Posterior cingulate gyrus (tissue), 11 donors: Measurements from ENCODE around the gene GNG4.
A peak's percentile ranks its signal among the peaks of the same experiment; 100 is the strongest.
"Not testable (repeated sequence)": the region's sequence is repeated elsewhere in the genome, so short reads cannot be mapped to it uniquely, and the experiment has no call there.

Source experiments
- DNase-seq, 10 donors: peaks; one replicate each; pipeline versions ENCODE4 v3.0.0 to v3.0.0-alpha.2; 2020 to 2021; ENCODE audit warnings: mixed read lengths in 3 of 10
- intact Hi-C: fragments of 100-400 bp; cut with DNase I; formaldehyde crosslinking; loops from one replicate; pipeline ENCODE4 v1.15.1; 2023

GNG4 gene

DNA sequence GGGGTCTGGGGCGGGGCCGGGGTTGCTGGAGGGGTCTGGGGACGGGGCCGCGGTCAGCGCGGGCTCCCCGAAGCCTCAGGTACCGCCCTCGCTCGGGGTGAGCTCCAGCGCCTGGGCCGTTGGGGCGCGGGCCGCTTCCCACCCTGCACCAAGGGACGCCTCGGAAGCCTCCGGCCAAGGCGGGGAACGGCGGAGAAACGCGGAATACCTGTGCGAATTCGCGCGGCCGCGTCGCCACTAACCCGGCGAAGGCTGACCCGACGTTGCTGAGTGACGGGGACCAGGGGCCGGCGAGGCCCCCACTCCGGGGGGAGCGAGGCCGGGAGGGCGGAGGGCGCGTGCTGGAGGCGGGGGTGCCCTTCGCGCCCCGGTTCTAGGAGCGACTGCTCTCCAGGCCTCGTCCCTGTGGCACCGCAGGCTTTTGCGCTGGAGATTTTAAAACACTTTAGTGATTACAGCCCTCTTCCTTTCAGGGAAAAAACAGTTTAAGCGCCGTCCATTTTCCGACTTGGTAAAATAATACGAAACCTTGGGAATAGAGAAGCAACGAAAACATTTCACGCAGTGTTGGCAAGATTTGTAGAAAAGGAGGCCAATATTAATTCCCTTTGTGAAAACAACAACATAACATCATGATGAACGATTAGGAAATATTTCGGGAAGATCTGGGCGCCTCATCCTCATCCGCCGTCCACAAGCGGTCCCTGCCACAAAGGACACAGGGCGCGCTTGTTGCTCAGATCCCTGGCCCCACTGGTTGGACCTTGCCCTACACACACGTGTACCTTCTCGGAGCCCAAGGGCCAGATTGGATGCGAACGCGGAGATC is 971 bp upstream of the GNG4 start:
- DNase-seq = peak in 1 of 10 donors; percentile 86
- intact Hi-C loops = no loop called here

DNA sequence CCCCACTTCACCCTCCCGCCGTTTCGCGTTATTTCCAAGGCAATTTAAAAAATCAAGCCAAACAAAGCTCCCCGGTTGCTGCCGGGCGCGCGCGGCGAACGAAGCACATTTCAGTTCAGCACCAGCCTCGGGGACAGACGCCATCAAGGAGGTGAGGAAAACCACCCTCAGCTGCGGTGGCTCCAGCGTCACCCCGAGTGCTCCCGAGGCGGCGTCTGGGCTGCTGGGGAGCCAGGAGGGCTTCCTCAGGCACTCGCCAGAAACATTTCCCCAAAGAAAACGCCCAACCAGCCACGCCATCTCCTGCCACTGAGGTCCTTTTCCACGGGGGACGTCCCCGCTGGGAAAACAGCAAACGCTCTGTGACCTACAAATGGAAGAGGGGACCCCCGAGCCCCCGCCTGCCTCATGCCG is 623 bp downstream of the GNG4 start:
- intact Hi-C loops = loop anchor here (10.0 kb wide), 1 partner anchor 134 kb away; no protein-coding TSS in a partner anchor
- DNase-seq = peak in 4 of 10 donors; percentile 20 to 83 (median 54)

DNA sequence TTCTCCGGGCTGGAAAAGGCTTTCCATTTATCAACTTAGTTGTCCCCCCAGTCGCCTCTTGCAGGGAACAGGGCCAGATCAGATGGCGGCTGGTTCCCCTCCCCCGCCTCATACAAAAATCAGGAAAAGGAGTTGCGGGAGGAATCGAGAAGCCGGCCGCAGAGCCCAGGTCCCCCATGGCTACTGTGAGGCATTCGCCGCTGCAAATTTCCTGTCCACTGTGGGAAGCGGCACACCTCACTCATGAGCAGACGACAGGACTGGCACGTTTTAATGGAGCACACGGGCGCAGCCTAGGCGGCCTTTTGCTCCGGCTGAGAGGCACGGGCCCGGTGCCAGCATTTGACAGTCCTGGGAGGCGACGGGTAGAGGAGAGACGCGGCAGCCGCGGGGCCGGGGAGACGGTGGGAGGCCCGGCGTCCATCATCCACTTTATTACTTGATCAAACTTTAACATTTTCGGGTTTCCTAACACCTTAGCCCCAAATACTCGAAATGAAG is 1.1 kb downstream of the GNG4 start:
- intact Hi-C loops = loop anchor here (10.0 kb wide), 1 partner anchor 134 kb away; no protein-coding TSS in a partner anchor
- DNase-seq = peak in 2 of 10 donors; percentile 17 to 86

DNA sequence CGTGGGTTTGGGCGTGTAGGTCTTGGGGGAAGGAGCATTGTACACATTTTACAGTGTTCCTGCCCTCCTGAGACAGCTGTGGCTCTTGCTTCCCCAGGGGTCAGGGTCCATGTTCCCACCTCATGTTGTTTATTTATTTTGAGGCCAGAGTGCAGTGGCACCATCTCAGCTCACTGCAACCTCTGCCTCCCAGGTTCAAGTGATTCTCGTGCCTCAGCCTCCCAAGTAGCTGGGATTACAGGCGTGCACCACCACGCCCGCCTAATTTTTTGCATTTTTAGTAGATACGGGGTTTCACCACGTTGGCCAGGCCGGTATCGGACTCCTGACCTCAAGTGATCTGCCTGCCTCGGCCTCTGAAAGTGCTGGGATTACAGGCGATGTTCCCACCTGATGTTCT is 2.0 kb downstream of the GNG4 start:
- intact Hi-C loops = loop anchor here (10.0 kb wide), 1 partner anchor 133 kb away; no protein-coding TSS in a partner anchor
- not testable (repeated sequence) for DNase-seq

DNA sequence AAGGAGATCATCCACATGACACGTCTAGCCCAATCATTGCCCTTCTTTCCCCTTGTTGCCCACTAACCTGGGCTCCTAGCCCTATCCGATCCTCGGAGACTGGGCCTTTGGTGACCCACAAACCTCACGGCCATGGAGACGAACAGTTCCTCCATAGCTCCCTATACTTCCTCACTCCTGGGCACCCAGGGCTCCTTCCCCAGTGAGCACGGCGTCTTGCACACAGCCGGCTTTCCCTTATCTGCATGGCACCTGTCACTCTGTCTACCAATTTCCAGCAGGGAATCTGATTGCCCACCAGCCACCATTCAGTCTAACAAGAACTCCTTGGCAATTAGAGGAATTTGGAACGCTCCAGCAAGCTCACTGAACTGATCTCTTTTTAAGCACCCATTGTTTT is 3.1 kb downstream of the GNG4 start:
- DNase-seq = peak in 1 of 10 donors; percentile 73
- intact Hi-C loops = loop anchor here (10.0 kb wide), 1 partner anchor 132 kb away; no protein-coding TSS in a partner anchor

DNA sequence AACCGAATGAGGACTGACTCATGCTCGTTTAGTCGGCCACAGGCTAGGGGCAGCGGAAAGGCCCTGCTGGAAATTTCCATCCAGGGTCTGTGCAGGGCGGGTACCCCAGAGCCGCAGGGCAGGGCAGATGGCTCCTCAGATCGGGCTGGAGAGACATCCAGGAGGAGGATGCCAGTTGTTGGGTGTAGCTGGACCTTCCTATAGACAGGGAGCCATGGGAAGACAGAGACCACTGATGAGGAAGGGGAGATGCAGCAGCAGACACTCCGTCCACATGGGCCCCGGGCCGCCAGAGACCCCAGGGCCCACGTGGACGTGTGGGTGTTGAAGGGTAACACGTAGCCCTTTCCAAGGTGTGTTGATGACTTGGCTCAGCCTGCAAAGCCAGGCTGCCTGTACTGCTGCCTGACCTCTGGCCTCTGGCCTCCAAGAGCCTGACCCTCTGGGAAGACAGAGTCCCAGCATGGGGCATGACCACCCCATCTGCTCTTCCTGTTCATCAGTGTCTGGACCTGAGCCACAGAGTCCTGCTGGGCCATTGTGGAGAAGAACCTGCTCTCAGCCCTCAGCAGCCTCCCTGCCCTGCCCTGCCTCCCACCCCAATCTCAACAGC is 4.8 kb downstream of the GNG4 start:
- no peak for DNase-seq
- intact Hi-C loops = loop anchor here (10.0 kb wide), 1 partner anchor 130 kb away; no protein-coding TSS in a partner anchor

DNA sequence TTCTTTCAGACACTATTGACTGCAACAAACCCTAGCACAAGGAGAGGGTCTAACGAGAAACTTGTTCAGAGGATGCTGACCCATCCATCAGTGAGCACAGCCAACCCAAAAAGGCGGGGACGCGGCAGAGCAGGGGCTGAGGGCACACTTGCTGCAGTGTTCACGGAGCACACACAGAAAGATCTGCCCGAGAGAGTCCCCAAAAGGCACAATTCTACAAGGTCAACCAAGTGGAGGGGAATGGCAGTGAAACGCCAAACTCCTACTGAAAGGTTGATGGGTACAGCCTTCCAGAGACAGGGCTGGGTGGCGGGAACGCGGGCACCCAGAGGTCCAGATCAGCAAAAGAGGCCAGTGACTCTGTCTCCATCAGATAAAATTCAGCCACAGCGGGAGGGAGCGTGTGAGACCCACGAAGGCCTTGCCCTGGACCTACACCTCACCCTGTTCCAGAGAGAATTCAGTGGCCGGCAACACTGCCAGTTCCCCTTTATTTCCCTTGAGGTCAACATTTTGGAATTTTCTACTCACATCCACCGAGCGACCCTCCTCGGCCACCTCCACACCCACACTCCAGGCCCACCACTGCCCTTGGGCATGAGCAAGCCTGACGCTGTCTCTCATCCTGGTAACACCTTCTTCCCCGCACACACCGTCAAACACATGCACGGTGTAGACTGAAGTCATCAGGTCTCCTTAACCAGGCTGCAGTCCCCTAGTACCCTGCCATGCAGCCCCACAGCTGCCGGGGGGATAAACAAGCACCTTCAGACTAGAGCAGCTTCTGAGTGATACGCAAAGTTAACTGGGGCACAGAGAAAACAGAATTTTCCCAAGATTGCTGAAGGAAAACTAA is 5.5 kb downstream of the GNG4 start:
- no peak for DNase-seq
- intact Hi-C loops = loop anchor here (10.0 kb wide), 1 partner anchor 129 kb away; no protein-coding TSS in a partner anchor

DNA sequence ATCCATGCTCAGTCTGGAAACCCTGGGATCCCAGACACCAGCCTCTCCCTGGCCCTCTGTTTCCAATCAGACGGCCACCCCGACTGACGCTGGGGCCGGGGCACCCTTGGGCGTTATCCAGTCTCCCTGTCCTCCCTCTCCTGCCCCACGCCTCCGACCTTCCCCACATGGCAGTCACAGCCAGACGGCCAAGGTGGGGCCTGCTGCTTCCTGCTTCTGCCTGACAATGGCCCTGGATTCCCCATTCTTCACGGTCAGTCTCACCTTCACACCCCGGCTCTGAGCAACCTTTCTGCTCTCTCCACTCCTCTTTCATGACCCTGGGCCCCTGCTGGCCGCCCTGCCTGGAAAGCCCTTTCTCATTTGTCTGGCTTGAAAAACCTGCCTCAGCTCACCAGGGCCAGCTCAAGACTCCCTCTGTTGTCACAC is 6.6 kb downstream of the GNG4 start:
- peak in 1 of 10 donors; percentile 78 for DNase-seq
- intact Hi-C loops = loop anchor here (10.0 kb wide), 1 partner anchor 128 kb away; no protein-coding TSS in a partner anchor

DNA sequence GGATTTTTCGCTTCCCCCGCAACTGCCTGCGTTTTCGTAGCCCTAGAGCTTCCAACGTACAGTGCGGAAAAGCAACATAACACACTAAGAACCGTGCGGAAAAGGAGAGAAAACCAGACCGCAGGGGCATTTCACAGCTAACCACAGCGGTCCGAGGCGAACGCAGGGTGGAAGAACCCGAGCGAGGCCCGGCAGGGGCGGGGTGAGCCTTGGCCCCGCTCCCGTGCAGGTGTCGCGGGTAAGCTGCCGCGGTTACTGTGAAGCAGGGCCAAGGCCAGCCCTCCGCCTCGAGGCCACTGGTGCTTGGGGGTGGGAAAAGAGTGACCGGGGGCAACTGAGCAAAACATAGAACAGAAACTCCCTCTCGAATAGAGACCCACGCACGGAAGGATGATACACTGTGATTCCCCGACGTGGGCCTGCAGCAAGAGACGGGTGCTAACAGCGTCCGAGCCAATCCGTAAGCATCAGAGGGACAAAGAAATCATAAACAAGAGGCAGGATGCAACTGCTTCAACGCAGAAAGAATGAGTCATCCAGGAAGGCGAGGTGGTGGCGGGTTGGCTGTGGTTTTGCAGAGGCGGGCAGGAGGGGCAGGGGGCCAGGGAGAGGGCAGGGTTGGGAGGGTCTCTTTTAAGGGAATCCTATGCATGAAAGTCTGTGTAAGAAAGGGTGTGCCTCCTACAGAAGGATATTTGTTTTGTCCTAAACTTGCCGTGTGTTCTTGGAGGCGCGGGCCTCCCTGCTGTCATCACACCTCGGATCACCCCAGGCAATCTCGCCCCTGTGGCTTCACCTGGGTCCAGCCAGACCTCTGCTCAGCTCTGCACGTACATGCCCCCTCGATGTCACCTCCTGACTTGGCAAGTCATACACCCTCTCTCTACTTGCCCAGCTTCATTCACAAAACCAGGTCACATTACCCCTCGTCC is 7.3 kb downstream of the GNG4 start:
- intact Hi-C loops = loop anchor here (10.0 kb wide), 1 partner anchor 127 kb away; no protein-coding TSS in a partner anchor
- peak in 1 of 10 donors; percentile 49 for DNase-seq

DNA sequence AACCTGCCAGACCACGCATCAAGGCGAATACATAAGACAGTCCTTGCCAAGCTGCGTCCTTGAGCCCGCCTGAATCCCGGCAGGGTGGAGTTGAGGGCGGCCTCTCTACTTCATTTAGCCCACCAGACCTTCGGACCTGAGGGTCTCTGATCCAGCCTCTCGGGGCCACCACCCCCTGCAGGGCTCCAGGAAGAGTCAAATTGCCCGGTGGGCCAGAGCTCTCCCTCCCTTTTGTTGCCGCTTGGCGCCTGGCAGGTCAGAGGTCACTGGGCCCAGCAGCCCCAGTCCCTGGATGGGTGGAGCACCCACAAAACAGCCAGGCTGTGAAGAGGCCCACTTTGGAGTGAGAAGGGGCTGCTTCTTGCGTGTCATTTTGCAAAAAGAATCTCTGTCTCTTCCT is 9.0 kb downstream of the GNG4 start:
- DNase-seq = peak in 1 of 10 donors; percentile 74
- intact Hi-C loops = loop anchor here (10.0 kb wide), 1 partner anchor 126 kb away; no protein-coding TSS in a partner anchor

DNA sequence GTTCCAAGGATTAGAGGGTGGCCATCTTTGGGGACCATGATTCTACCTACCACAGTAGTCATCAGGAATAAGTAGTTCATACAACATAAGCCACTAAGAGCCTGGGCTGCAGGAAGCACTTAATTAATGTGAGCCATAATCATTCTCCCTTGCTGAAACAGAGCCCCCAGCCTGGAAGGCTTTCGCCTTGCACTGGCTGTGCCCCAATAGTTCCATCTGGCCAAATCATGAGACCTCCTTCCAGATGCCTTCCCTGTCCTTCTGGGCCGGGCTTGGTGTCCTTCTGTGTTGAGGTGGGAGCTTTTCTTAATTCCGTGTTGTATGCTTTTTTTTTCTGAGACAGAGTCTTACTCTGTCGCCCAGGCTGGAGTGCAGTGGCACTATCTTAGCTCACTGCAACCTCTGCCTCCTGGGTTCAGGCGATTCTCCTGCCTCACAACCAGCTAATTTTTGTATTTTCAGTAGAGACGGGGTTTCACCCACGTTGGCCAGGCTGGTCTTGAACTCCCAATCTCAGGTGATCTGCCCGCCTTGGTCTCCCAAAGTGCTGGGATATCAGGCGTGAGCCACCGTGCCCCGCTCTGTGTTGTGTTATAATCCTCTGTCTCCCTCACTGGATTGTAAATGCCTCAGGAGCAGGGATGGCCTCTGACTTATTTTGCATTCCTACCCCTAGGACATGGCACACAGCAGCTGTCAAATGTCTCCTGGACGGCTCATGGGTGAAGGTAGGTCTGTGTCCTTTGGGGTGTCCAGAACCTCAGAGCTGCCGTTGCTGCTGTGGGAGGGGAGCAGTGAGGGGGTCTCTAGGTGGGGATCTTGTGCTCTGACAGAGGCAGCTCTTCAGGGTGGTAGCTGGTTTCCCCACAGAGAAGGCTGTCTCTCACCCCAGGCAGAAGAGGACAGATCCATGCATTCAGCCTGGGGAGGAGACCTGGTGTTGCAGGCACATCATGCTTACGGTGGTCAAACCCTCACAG is 10.1 kb downstream of the GNG4 start:
- DNase-seq = peak in 2 of 10 donors; percentile 21 to 22
- intact Hi-C loops = loop anchor here (10.0 kb wide), 1 partner anchor 125 kb away; no protein-coding TSS in a partner anchor

DNA sequence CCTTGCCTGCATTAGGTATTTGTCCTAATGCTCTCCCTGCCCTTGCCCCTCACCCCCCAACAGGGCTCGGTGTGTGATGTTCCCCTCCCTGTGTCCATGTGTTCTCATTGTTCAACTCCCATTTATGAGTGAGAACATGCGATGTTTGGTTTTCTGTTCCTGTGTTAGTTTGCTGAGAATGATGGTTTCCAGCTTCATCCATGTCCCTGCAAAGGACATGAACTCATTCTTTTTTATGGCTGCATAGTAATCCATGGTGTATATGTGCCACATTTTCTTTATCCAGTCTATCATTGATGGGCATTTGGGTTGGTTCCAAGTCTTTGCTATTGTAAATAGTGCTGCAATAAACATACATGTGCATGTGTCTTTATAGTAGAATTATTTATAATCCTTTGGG is 11.0 kb downstream of the GNG4 start:
- DNase-seq, intact Hi-C loops: not testable (repeated sequence)

DNA sequence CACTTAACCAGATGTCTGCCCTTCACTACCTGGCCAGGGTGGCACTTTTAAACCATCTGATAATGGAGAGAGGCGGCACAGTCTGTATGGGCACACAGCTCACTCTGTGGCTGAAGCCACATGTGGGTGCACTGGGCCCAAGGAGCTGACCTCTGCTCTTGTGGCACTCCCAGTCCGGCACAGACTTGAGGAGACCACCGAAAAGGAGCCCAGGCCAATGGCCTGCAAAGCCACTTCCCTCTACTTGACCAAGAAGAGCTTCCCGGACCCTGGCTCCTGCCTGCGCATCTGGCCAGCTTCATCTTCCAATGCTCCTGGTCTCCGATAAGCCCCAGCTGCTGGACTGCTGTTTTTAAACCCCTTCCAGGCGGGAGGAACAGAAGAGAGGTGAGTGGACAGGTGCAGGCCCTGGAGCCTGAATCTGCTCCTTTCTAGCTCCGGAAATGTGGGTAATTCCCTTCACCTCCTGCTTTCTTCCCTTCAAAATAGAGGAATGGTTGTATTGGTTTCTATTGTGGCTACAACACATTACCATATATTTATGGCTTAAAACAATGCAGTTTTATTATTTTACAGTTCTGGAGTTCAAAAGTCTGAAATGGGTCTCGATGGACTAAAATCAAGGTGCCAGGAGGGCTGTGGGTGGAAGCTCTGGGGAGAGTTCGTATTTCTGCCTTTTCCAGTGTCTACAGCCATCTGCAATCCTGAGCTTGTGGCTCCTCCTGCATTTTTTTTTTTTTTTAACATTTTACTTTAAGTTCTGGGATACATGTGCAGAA is 11.6 kb downstream of the GNG4 start:
- DNase-seq = peak in 1 of 10 donors; percentile 59
- intact Hi-C loops = no loop called here

DNA sequence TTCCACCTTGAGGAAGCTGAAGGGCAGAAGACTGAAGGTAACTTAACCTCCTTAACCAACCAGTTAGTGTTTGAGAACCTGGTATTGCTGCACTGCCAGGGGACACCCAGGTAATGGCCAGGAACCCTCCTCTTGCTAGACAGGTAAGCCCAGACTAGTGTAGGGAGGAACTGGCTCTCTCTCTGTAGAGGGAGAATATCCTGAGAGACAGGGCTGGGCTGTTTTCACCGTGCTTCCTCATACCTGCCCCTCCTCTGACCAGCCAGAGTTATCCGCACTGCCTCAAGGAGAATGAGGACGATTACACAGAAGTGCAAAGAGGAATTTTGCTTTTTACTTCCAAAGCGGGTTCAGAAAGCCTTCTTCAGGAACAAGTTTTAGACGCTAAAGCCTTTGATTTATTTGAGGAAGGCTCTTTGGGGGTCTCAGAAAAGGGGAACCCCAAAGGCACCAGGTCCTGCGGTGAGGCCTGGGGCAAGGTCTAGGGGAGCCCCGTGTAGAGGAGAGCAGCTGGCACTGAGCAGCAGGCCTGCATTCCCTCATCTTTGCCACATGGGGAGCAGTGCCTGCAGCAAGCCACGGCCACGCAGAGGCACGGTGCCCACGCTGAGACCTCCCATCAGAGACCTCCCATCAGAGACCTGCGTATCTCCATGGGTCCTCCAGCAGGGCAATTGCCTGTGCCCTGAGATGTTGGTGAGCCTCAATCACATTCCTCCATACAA is 13.5 kb downstream of the GNG4 start:
- DNase-seq = peak in 2 of 10 donors; percentile 33 to 71
- intact Hi-C loops = no loop called here

DNA sequence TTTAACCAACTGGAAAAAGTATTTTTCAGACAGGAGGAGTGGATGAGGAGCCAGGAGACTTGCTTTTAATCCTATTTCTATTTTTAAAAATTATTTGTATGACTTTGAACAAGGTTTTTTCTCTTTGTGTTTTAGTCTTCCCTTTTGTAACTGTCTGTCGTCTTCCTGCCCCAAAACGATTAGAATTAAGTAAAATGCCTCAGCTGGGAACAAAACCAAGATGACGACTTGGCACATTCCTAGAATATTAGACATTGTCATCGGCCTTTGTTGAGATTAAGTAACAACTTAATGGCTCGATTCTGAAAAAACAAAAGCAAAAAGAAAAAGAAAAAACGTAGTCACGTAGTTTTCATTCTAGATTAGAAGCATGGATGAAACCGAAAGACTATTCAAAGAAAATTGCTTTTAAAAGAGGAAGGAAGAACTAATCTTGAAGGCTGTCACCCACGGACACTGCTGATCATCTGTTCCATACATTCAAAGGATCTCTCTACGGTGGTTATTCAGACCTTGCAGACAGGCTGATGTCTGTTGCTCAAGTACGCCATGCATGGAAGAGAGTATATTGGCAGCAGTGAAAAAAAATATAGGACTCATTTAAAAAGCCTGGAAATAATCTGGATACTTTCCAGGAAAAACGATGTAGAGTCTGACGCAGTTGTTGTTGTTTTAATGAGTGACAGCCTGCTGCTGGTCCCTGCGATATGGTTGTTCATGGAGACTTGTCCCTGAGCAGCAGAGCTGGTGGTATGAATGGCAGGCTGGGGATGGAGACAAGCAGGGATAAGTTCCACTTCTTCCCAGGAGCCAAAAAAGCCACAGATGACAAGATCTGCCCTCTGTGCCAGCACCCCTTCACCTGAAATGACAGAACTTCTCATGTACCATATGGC is 16.8 kb downstream of the GNG4 start:
- peak in 1 of 10 donors; percentile 19 for DNase-seq
- intact Hi-C loops = no loop called here
